ENCODE results near the gene ATP1A1.

DNA sequence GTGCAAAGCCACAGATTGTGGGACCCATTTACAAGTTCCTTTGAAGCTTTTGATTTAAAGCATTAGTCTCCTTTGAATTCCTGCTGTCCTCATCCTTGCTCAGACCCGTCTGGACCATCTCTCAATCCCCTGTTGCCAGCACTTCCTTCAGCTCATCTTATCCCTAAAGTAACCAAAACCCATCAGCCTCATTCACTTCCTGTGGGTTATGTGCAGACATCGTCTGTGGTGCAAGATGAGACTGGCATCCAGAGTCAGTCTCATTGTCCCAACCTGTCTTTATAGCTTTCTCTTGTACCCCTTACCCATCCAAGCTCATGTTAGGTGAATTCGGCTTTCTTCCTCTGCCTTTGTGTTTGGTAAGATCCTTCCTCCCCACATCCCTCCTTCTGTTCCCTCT, 29.3 kb downstream of the ATP1A1 start:
- TF ChIP-seq, protein P1, sequence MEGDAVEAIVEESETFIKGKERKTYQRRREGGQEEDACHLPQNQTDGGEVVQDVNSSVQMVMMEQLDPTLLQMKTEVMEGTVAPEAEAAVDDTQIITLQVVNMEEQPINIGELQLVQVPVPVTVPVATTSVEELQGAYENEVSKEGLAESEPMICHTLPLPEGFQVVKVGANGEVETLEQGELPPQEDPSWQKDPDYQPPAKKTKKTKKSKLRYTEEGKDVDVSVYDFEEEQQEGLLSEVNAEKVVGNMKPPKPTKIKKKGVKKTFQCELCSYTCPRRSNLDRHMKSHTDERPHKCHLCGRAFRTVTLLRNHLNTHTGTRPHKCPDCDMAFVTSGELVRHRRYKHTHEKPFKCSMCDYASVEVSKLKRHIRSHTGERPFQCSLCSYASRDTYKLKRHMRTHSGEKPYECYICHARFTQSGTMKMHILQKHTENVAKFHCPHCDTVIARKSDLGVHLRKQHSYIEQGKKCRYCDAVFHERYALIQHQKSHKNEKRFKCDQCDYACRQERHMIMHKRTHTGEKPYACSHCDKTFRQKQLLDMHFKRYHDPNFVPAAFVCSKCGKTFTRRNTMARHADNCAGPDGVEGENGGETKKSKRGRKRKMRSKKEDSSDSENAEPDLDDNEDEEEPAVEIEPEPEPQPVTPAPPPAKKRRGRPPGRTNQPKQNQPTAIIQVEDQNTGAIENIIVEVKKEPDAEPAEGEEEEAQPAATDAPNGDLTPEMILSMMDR (IDR thresholded peaks at IDR 0.05; ENCODE audit: low read length): no peak
- TF ChIP-seq EZH2phosphoT487 (IDR thresholded peaks at IDR 0.05; ENCODE audit: low read length) (no peak), EZH2 (optimal IDR thresholded peaks at IDR 0.05; ENCODE audit: low read depth, low read length) (no peak)

Data from MM.1S (cell line).